HL-60 (cell line): ENCODE results near the gene ERP27.

ENCODE experiments used
- DNase-seq, 2 experiments: peaks; one replicate each; pipeline ENCODE4 v3.0.0-alpha.2; 2010 to 2020; ENCODE audit warnings: low read depth in 1 of 2, low spot score in 1 of 2
- H3K27ac ChIP-seq: fragments of 250-450 bp; sonication (Bioruptor Pico); replicated peaks from 2 replicates; pipeline ENCODE4 v1.5.1; 2020; ENCODE audit warnings: mild to moderate bottlenecking, moderate library complexity
- H3K27me3 ChIP-seq: fragments of 250-450 bp; sonication (Bioruptor Pico); 2 replicates; pipeline ENCODE4 v1.5.1; 2021; ENCODE audit warnings: mild to moderate bottlenecking, moderate library complexity; ENCODE audit not compliant: insufficient read depth, poor library complexity, severe bottlenecking
- H3K4me3 ChIP-seq: replicated peaks from 2 replicates; pipeline ENCODE4 v1.5.1; 2011; ENCODE audit warnings: mild to moderate bottlenecking, control low read depth, low read length; ENCODE audit not compliant: insufficient read depth
- GABPA ChIP-seq: IDR thresholded peaks from 2 replicates; pipeline ENCODE4 v1.6.1; 2012; ENCODE audit warnings: low read depth
- POLR2AphosphoS5 ChIP-seq: IDR thresholded peaks from 2 replicates; pipeline ENCODE4 v1.6.1; 2012; ENCODE audit warnings: low read depth
- REST ChIP-seq: IDR thresholded peaks from 2 replicates; pipeline ENCODE4 v1.6.1; 2012; ENCODE audit warnings: low read depth; ENCODE audit not compliant: insufficient replicate concordance
- SPI1 ChIP-seq: IDR thresholded peaks from 2 replicates; pipeline ENCODE4 v1.6.1; 2012; ENCODE audit warnings: low read depth, mild to moderate bottlenecking, borderline replicate concordance
- TF ChIP-seq, protein P1 (sequence below): IDR thresholded peaks from one replicate; pipeline ENCODE4 v1.5.1; 2011; ENCODE audit warnings: low read length, control low read depth, inconsistent platforms; ENCODE audit not compliant: insufficient read depth

ERP27 gene

DNA sequence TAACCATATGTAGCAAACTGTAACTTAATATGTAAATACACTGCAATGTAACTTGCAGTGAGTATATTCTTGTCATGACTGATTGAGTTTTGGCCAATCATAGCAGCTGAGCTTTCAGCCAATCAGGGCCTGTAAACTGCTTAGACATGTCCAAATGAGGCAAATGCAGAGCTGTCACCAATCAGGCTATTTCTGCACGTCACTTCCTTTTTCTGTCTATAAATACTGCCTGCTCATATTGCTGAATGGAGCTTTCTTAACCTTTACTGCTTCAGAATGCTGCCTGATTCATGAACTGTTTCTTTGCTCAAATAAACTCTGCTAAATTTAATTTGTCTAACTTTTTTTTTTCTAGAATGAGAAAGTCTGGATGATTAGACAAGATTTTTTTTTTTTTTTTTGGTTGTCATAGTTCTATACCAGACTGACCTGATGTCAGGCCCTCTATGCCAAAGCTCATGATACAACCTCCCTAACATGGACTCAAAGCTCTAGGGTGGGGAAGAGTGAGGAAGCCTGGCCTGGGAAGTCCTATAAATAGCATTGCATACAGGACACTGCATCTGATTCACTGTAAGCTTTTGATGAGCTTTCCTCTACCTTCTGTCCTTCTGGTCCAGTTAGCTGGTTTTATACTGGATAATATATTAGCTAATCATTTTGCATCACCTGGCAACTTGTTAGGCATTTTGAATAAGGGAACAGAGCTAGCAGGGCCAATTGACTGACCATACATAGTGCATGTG, 64.7 kb downstream of the ERP27 start:
- H3K27ac ChIP-seq, result no peak overlapping the region
- peak; percentile 7 to 36 for DNase-seq
- H3K27me3 ChIP-seq, result no peaks in the 10 kb centered on the region
- no peak for TF ChIP-seq GABPA
- no peak for TF ChIP-seq REST
- TF ChIP-seq SPI1, result peak; percentile 86
- TF ChIP-seq POLR2AphosphoS5, result no peak
- H3K4me3 ChIP-seq, result no peak overlapping the region

DNA sequence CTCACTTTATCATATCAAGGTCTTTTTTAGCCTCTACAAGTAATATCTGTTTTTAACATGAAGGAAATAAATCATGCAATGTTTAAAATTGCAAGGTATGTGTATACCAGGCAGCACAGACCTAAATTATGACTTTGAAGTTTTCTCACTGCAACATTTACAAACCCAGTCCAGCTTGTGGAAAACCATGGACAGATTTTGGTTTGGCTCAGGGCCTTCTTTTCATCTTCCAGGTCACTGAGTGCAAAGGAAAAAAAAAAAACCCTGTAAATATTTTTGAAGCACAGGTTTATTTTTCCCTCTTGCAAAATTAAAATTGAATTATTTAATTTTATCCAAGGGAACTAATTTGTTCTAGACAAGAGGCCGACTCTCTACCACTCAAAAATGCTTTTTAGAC, 66.5 kb downstream of the ERP27 start:
- TF ChIP-seq SPI1 (no peak), POLR2AphosphoS5 (no peak), GABPA (no peak), REST (no peak)
- TF ChIP-seq, protein P1, sequence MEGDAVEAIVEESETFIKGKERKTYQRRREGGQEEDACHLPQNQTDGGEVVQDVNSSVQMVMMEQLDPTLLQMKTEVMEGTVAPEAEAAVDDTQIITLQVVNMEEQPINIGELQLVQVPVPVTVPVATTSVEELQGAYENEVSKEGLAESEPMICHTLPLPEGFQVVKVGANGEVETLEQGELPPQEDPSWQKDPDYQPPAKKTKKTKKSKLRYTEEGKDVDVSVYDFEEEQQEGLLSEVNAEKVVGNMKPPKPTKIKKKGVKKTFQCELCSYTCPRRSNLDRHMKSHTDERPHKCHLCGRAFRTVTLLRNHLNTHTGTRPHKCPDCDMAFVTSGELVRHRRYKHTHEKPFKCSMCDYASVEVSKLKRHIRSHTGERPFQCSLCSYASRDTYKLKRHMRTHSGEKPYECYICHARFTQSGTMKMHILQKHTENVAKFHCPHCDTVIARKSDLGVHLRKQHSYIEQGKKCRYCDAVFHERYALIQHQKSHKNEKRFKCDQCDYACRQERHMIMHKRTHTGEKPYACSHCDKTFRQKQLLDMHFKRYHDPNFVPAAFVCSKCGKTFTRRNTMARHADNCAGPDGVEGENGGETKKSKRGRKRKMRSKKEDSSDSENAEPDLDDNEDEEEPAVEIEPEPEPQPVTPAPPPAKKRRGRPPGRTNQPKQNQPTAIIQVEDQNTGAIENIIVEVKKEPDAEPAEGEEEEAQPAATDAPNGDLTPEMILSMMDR, result no peak
- no peak overlapping the region for H3K4me3 ChIP-seq

DNA sequence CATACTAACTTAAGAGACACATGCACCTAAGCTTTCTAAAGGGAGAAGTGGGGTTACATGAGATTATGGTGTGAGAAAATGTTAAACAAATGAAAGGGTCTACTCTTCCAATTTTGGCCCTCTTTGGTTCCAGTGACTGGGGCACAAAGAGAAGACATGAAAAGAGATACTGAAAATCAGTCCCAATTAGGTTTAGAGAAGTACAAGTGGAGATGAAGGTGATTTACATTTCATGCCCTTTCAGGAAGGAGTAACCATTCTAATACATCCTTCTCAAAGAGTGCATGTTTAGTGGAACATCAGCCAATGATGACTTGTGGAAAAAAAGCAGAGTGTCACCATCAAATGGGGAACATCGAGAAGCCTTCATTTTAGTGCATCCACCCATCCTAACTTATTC, 67.1 kb downstream of the ERP27 start:
- TF ChIP-seq SPI1 (no peak), POLR2AphosphoS5 (no peak), GABPA (no peak), REST (no peak)
- TF ChIP-seq, protein P1, result no peak
- Histone ChIP-seq H3K27ac (no peak overlapping the region), H3K27me3 (no peaks in the 10 kb centered on the region), H3K4me3 (no peak overlapping the region)
- DNase-seq, result no peak

More for the DNA sequence above, 66.5 kb downstream of the ERP27 start:
- no peaks in the 10 kb centered on the region for H3K27me3 ChIP-seq
- no peak overlapping the region for H3K27ac ChIP-seq
- no peak for DNase-seq
